Left lung (tissue), 14 donors: ENCODE measurements around the gene AK3. TPM values are rescaled to one million over a fixed set of nuclear protein-coding genes. Genes with fewer than 3 reads are reported as not detected.

Experiments used
- ATAC-seq: fragments of 200-7000 bp; cut with Tn5 transposase; one replicate; pipeline ENCODE4 v1.9.1; 2020; ENCODE audit warnings: moderate library complexity
- DNase-seq, 4 donors: peaks; one replicate each; pipeline ENCODE4 v3.0.0-alpha.2; 2013 to 2020
- H3K27ac ChIP-seq, 2 donors: fragments of 200-600 bp; sonication (generic) in 1 of 2; one replicate each; pipeline versions ENCODE4 v1.5.0 to v1.8.0; 2020 to 2021
- H3K27me3 ChIP-seq, 2 donors: fragments of 200-600 bp; sonication (generic) in 1 of 2; one replicate each; pipeline versions ENCODE4 v1.5.0 to v1.8.0; 2020 to 2021
- H3K36me3 ChIP-seq, 2 donors: fragments of 200-600 bp; sonication (generic) in 1 of 2; one replicate each; pipeline versions ENCODE4 v1.5.0 to v1.8.0; 2020 to 2021
- H3K4me1 ChIP-seq, 2 donors: fragments of 200-600 bp; one replicate each; pipeline ENCODE4 v1.8.0; 2021
- H3K4me3 ChIP-seq, 2 donors: fragments of 200-600 bp; sonication (generic) in 1 of 2; one replicate each; pipeline versions ENCODE4 v1.5.0 to v1.8.0; 2020 to 2021; ENCODE audit warnings: mild to moderate bottlenecking in 1 of 2
- H3K9me3 ChIP-seq, 2 donors: fragments of 200-600 bp; sonication (generic) in 1 of 2; one replicate each; pipeline versions ENCODE4 v1.5.0 to v1.8.0; 2020 to 2021
- CTCF ChIP-seq, 2 donors: fragments of 200-600 bp; sonication (generic) in 1 of 2; IDR thresholded peaks; one replicate each; pipeline versions ENCODE4 v1.5.0 to v1.8.0; 2021; ENCODE audit warnings: antibody characterized with exemption in 2 of 2
- intact Hi-C, 2 donors: fragments of 100-400 bp; cut with DNase I; formaldehyde crosslinking; loops; one replicate each; pipeline versions ENCODE4 v1.11.2 to v1.14.2; 2022
- long read RNA-seq, 12 donors: library from polyadenylated mRNA in 2 of 12; unstranded in 2 of 12; transcript quantifications; one replicate each; pipeline ENCODE4 v2.0.0 and lab custom pipeline, GENCODE V29; 2019 to 2026
- polyA plus RNA-seq, 6 donors: library from polyadenylated mRNA; unstranded; fragments of 120-200 nt; gene quantifications; one replicate each; pipeline ENCODE4 v1.2.1, GENCODE V29; 2013; ENCODE audit not compliant: insufficient read length in 6 of 6
- total RNA-seq, 2 donors: library from RNA; stranded (reverse); fragmentation: NEBNext Ultra II Directional; extraction: Animal tissue kit (Norgen Biotek cat#: 25700); gene quantifications; one replicate each; pipeline ENCODE4 v1.2.1, GENCODE V29; 2021
- donor health status: DM: no; HTN: yes; CAD: no.
- donor health status: DM: no; HTN: no; CAD: no.

Gene AK3
- total RNA-seq (10 to 100 TPM; 44.8 to 52.4 TPM), polyA plus RNA-seq (10 to 100 TPM; 64.2 to 78.6 (median 71.7) TPM)
- long read RNA-seq, donor 1, transcript AK3-202 (5 exons, 2,736 nt) = major isoform, 32 of 33 reads
- long read RNA-seq, donor 1, partial matches to known transcripts = 0 of 33 reads
- long read RNA-seq, donor 1, other reads (novel, unspliced or antisense) = 0 of 33 reads
- long read RNA-seq, donor 2, transcript AK3-202 (5 exons, 2,736 nt) = major isoform, 19 of 36 reads
- long read RNA-seq, donor 2, partial matches to known transcripts = 17 of 36 reads
- long read RNA-seq, donor 2, other reads (novel, unspliced or antisense) = 0 of 36 reads
- long read RNA-seq, donor 3, transcript AK3-202 (5 exons, 2,736 nt) = major isoform, 25 of 40 reads
- long read RNA-seq, donor 3, partial matches to known transcripts = 15 of 40 reads
- long read RNA-seq, donor 3, other reads (novel, unspliced or antisense) = 0 of 40 reads
- long read RNA-seq, donor 4, transcript AK3-202 (5 exons, 2,736 nt) = major isoform, 21 of 29 reads
- long read RNA-seq, donor 4, partial matches to known transcripts = 3 of 29 reads
- long read RNA-seq, donor 4, other reads (novel, unspliced or antisense) = 5 of 29 reads
- long read RNA-seq, donor 5, transcript AK3-202 (5 exons, 2,736 nt) = major isoform, 26 of 28 reads
- long read RNA-seq, donor 5, partial matches to known transcripts = 0 of 28 reads
- long read RNA-seq, donor 5, other reads (novel, unspliced or antisense) = 0 of 28 reads
- long read RNA-seq, donor 6, transcript AK3-202 (5 exons, 2,736 nt) = major isoform, 8 of 8 reads
- long read RNA-seq, donor 6, partial matches to known transcripts = 0 of 8 reads
- long read RNA-seq, donor 6, other reads (novel, unspliced or antisense) = 0 of 8 reads
- long read RNA-seq, donor 7, transcript AK3-202 (5 exons, 2,736 nt) = major isoform, 8 of 14 reads
- long read RNA-seq, donor 7, partial matches to known transcripts = 0 of 14 reads
- long read RNA-seq, donor 7, other reads (novel, unspliced or antisense) = 6 of 14 reads
- long read RNA-seq, donor 8, transcript AK3-202 (5 exons, 2,736 nt) = major isoform, 11 of 35 reads
- long read RNA-seq, donor 8, partial matches to known transcripts = 18 of 35 reads
- long read RNA-seq, donor 8, other reads (novel, unspliced or antisense) = 5 of 35 reads
- long read RNA-seq, donor 9, partial matches to known transcripts = 0 of 1 reads
- long read RNA-seq, donor 9, other reads (novel, unspliced or antisense) = 0 of 1 reads
- long read RNA-seq, donor 10, transcript AK3-202 (5 exons, 2,736 nt) = major isoform, 6 of 9 reads
- long read RNA-seq, donor 10, partial matches to known transcripts = 0 of 9 reads
- long read RNA-seq, donor 10, other reads (novel, unspliced or antisense) = 3 of 9 reads
- long read RNA-seq, donor 11, transcript AK3-202 (5 exons, 2,736 nt) = major isoform, 20 of 20 reads
- long read RNA-seq, donor 11, partial matches to known transcripts = 0 of 20 reads
- long read RNA-seq, donor 11, other reads (novel, unspliced or antisense) = 0 of 20 reads
- long read RNA-seq, donor 12, transcript AK3-202 (5 exons, 2,736 nt) = major isoform, 14 of 16 reads
- long read RNA-seq, donor 12, partial matches to known transcripts = 0 of 16 reads
- long read RNA-seq, donor 12, other reads (novel, unspliced or antisense) = 0 of 16 reads

GRCh38 chr9:4740638-4741364 lies at the start of gene AK3:
Gene AK3, minus strand, starts transcription at chr9:4741202. Its CDS starts 115 bp downstream, at chr9:4741087.
- H3K27ac ChIP-seq = peak within 1 kb of the TSS; percentile 87 to 94
- intact Hi-C loops = no loop called here

GRCh38 chr9:4788703-4789102 lies 47.7 kb upstream of the AK3 start:
- no peak overlapping the region for H3K4me3 ChIP-seq

More at GRCh38 chr9:4740638-4741364, at the start of gene AK3:
- no peaks in the 10 kb centered on the region for H3K27me3 ChIP-seq
- peaks cover 4 to 24% of the 10 kb centered on the region in 2 donors for H3K4me1 ChIP-seq
- DNase-seq (peak; percentile 85 to 96 (median 94)), ATAC-seq (peak; percentile 94)
- no peak for TF ChIP-seq CTCF (IDR thresholded peaks at IDR 0.05)
- H3K9me3 ChIP-seq = no peaks in the 10 kb centered on the region
- peak within 1 kb of the TSS; percentile 90 to 99 for H3K4me3 ChIP-seq
- H3K36me3 ChIP-seq = no peaks in the 10 kb centered on the region

GRCh38 chr9:4787876-4788275 lies 46.9 kb upstream of the AK3 start:
- Histone ChIP-seq H3K27me3 (no peaks in the 10 kb centered on the region), H3K36me3 (no peaks in the 10 kb centered on the region), H3K4me1 (peaks cover 0 to 6% of the 10 kb centered on the region in 2 donors), H3K27ac (no peak overlapping the region), H3K9me3 (no peaks in the 10 kb centered on the region), H3K4me3 (no peak overlapping the region)
- no peak for ATAC-seq
- no peak for TF ChIP-seq CTCF (IDR thresholded peaks at IDR 0.05)
- intact Hi-C loops = no loop called here
- DNase-seq = no peak

More at GRCh38 chr9:4788703-4789102, 47.7 kb upstream of the AK3 start:
- no peak overlapping the region for H3K27ac ChIP-seq
- intact Hi-C loops = no loop called here
- H3K27me3 ChIP-seq = no peaks in the 10 kb centered on the region
- H3K9me3 ChIP-seq = no peaks in the 10 kb centered on the region
- ATAC-seq (no peak), DNase-seq (no peak)
- peaks cover 0 to 13% of the 10 kb centered on the region in 2 donors for H3K4me1 ChIP-seq
- no peak for TF ChIP-seq CTCF (IDR thresholded peaks at IDR 0.05)
- H3K36me3 ChIP-seq = no peaks in the 10 kb centered on the region

GRCh38 chr9:4786599-4786998 lies 45.6 kb upstream of the AK3 start:
- no peaks in the 10 kb centered on the region for H3K9me3 ChIP-seq
- H3K27ac ChIP-seq = no peak overlapping the region
- intact Hi-C loops = no loop called here
- ATAC-seq (no peak), DNase-seq (no peak)
- no peaks in the 10 kb centered on the region for H3K27me3 ChIP-seq
- no peak for TF ChIP-seq CTCF (IDR thresholded peaks at IDR 0.05)
- H3K4me3 ChIP-seq = no peak overlapping the region
- H3K36me3 ChIP-seq = no peaks in the 10 kb centered on the region
- no peaks in the 10 kb centered on the region for H3K4me1 ChIP-seq
